PC-9 (cell line): ENCODE measurements around the gene CDKN2B. TPM values are rescaled to one million over a fixed set of nuclear protein-coding genes. Genes with fewer than 3 reads are reported as not detected.

ENCODE experiments used
- BruUV-seq: library from RNA; stranded (reverse); fragments of 400-500 nt; replicated peaks from 2 replicates; lab custom pipeline; 2021; lab: Mats Ljungman, UMichigan
- CTCF ChIA-PET: fragments of 300-600 bp; sonication (Branson Sonifier 250); formaldehyde crosslinking; loops from one replicate; lab custom pipeline; 2022; ENCODE audit warnings: antibody characterized with exemption; lab: Charles Lee
- POLR2A ChIA-PET: fragments of 300-600 bp; sonication (Branson Sonifier 250); formaldehyde crosslinking; loops from one replicate; lab custom pipeline; 2022; ENCODE audit warnings: antibody characterized with exemption; ENCODE audit not compliant: unreplicated experiment; lab: Charles Lee
- DNase-seq, 2 experiments: peaks; one replicate each; pipeline versions ENCODE4 v3.0.0 to v3.0.0-alpha.2; 2015 to 2022; ENCODE audit warnings: mixed read lengths in 1 of 2
- H2AFZ ChIP-seq: fragments of 200-600 bp; sonication (generic); 2 replicates; pipeline ENCODE4 v1.8.1; 2017; ENCODE audit warnings: antibody characterized with exemption
- H3F3A ChIP-seq: fragments of 200-600 bp; sonication (generic); 2 replicates; pipeline ENCODE4 v1.8.1; 2017; ENCODE audit warnings: antibody characterized with exemption, mild to moderate bottlenecking, low read depth; ENCODE audit not compliant: insufficient read depth
- H3K27ac ChIP-seq: fragments of 200-600 bp; sonication (generic); 2 replicates; pipeline ENCODE4 v1.6.1; 2016; ENCODE audit warnings: mixed run types
- H3K27me3 ChIP-seq: fragments of 200-600 bp; sonication (generic); 2 replicates; pipeline ENCODE4 v1.6.1; 2016; ENCODE audit warnings: low read depth, mixed run types; ENCODE audit not compliant: insufficient read depth
- H3K36me3 ChIP-seq: fragments of 200-600 bp; sonication (generic); 2 replicates; pipeline ENCODE4 v1.6.1; 2016; ENCODE audit warnings: low read depth, mixed run types
- H3K4me1 ChIP-seq: fragments of 200-600 bp; sonication (generic); replicated peaks from 2 replicates; pipeline ENCODE4 v1.6.1; 2016; ENCODE audit warnings: mixed run types; ENCODE audit not compliant: insufficient read depth
- H3K4me2 ChIP-seq: fragments of 200-600 bp; sonication (generic); 2 replicates; pipeline ENCODE4 v1.6.1; 2017; ENCODE audit warnings: mixed run types
- H3K4me3 ChIP-seq: fragments of 200-600 bp; sonication (generic); 2 replicates; pipeline ENCODE4 v1.6.1; 2016; ENCODE audit warnings: mixed run types
- H3K79me2 ChIP-seq: fragments of 200-600 bp; sonication (generic); 2 replicates; pipeline ENCODE4 v1.6.1; 2017; ENCODE audit warnings: low read depth, mixed run types
- H3K9me2 ChIP-seq: fragments of 200-600 bp; sonication (generic); 2 replicates; pipeline ENCODE4 v1.8.1; 2017; ENCODE audit warnings: mild to moderate bottlenecking; ENCODE audit not compliant: insufficient read depth
- H3K9me3 ChIP-seq: fragments of 200-600 bp; sonication (generic); 2 replicates; pipeline ENCODE4 v1.8.1; 2016; ENCODE audit warnings: low read depth; ENCODE audit not compliant: insufficient read depth
- H4K20me1 ChIP-seq: fragments of 200-600 bp; sonication (generic); 2 replicates; pipeline ENCODE4 v1.8.1; 2017; ENCODE audit not compliant: insufficient read depth
- CTCF ChIP-seq: fragments of 200-600 bp; sonication (generic); conservative IDR thresholded peaks from 2 replicates; pipeline ENCODE4 v1.6.1; 2017; ENCODE audit warnings: mixed run types, antibody characterized with exemption, mild to moderate bottlenecking, moderate library complexity
- EZH2 ChIP-seq: fragments of 200-600 bp; sonication (generic); IDR thresholded peaks from 2 replicates; pipeline ENCODE4 v1.8.0; 2017; ENCODE audit warnings: antibody characterized with exemption, low read depth
- intact Hi-C: fragments of 100-400 bp; cut with micrococcal nuclease; formaldehyde crosslinking; loops from one replicate; pipeline ENCODE4 v1.10.0; 2022; ENCODE audit not compliant: unreplicated experiment
- total RNA-seq: library from RNA; stranded (reverse); gene quantifications from 2 replicates; pipeline ENCODE4 v1.2.3, GENCODE V29; 2021

The CDKN2B gene
- total RNA-seq, 1 experiment from 2014 or later, result 33.8 TPM

DNA sequence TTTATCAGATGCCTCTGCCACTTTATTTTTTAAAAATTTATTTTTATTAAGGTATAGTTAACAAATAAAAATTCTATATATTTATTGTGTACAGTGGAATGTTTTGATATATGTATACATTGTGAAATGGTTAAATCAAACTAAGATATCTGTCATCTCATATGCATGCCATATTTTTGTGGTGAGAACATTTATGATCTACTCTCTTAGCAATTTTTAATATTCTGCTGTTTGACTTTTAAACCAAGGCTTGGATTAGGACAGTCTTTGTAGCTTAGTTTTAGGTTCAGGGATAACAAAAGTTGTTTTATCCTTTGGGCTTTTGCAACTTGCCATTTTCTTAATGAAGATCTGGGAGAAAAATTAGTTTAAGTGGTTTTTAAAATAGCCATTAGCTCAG lies 46.0 kb upstream of the CDKN2B start:
- Histone ChIP-seq H3K4me3 (no peak overlapping the region), H2AFZ (no peak overlapping the region), H3K27ac (no peak overlapping the region), H3K9me3 (no peaks in the 10 kb centered on the region), H3K9me2 (no peaks in the 10 kb centered on the region), H4K20me1 (no peaks in the 10 kb centered on the region), H3K27me3 (no peaks in the 10 kb centered on the region), H3F3A (peaks cover 18% of the 10 kb centered on the region; the same call in 1 of the 2 replicates), H3K36me3 (no peaks in the 10 kb centered on the region), H3K79me2 (no peaks in the 10 kb centered on the region), H3K4me2 (no peak overlapping the region), H3K4me1 (peaks cover 27% of the 10 kb centered on the region)
- DNase-seq, result no peak
- POLR2A ChIA-PET, result interaction anchor here (0.6 kb wide), 1 partner anchor 157 kb away, joined by 10 read pairs; no protein-coding TSS in a partner anchor
- no TSS peak for BruUV-seq
- CTCF ChIA-PET, result no interaction called here
- no peak for TF ChIP-seq CTCF
- no peak for TF ChIP-seq EZH2
- intact Hi-C loops, result no loop called here

DNA sequence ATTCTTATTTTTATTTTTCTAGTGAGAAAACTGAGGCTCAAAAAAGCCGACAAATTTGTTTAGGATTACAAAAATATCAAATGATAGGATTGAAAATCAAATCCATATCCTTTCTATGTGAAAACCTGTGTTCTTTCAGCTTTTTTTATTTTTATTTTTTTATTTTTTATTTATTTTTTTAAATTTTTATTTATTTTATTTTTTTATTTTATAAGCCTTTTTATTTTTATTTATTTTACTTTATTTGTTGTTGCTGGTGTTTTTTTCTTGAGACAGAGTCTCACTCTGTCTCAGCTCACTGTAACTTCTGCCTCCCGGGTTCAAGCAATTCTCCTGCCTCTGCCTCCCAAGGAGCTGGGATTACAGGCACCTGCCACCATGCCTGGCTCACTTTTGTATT lies 45.4 kb upstream of the CDKN2B start:
- CTCF ChIA-PET, result no interaction called here
- H3K4me2 ChIP-seq, result no peak overlapping the region
- no peaks in the 10 kb centered on the region for H3K27me3 ChIP-seq
- H3K4me1 ChIP-seq, result peaks cover 27% of the 10 kb centered on the region
- POLR2A ChIA-PET, result no interaction called here
- no peak overlapping the region for H3K27ac ChIP-seq
- H3F3A ChIP-seq, result peaks cover 18% of the 10 kb centered on the region; the same call in 1 of the 2 replicates
- H3K79me2 ChIP-seq, result no peaks in the 10 kb centered on the region
- DNase-seq, result no peak
- no peaks in the 10 kb centered on the region for H4K20me1 ChIP-seq
- no peak overlapping the region for H3K4me3 ChIP-seq
- H3K9me3 ChIP-seq, result no peaks in the 10 kb centered on the region
- no peaks in the 10 kb centered on the region for H3K9me2 ChIP-seq
- intact Hi-C loops, result no loop called here
- no peak overlapping the region for H2AFZ ChIP-seq
- TF ChIP-seq EZH2 (no peak), CTCF (no peak)
- no TSS peak for BruUV-seq
- no peaks in the 10 kb centered on the region for H3K36me3 ChIP-seq

- H4K20me1 ChIP-seq, result no peaks in the 10 kb centered on the region
- H3K9me2 ChIP-seq, result no peaks in the 10 kb centered on the region
- intact Hi-C loops, result no loop called here
- no peaks in the 10 kb centered on the region for H3K79me2 ChIP-seq
- no peaks in the 10 kb centered on the region for H3K9me3 ChIP-seq
- BruUV-seq, result no TSS peak
- H3K36me3 ChIP-seq, result no peaks in the 10 kb centered on the region
- no peak overlapping the region for H3K27ac ChIP-seq
- ChIA-PET POLR2A (no interaction called here), CTCF (no interaction called here)
- no peak for DNase-seq
- H3K4me1 ChIP-seq, result peaks cover 27% of the 10 kb centered on the region
- no peaks in the 10 kb centered on the region for H3K27me3 ChIP-seq
- H3K4me2 ChIP-seq, result no peak overlapping the region
- no peak overlapping the region for H3K4me3 ChIP-seq
- TF ChIP-seq EZH2 (no peak), CTCF (no peak)
- H2AFZ ChIP-seq, result no peak overlapping the region
- H3F3A ChIP-seq, result peaks cover 18% of the 10 kb centered on the region; the same call in 1 of the 2 replicates
Observed at GRCh38 chr9:22054076-22054475, 45.0 kb upstream of the CDKN2B start.
